ENCODE results near the gene IFNB1.

Gene IFNB1

GRCh38 chr9:21077781-21078180, at the start of gene IFNB1:
IFNB1 (minus strand) TSS chr9:21077942; CDS start chr9:21077869, 73 bp downstream.
- no peak for DNase-seq

- no peak for DNase-seq
Observed at GRCh38 chr9:21121595-21122251, 44.0 kb upstream of the IFNB1 start.

DNA sequence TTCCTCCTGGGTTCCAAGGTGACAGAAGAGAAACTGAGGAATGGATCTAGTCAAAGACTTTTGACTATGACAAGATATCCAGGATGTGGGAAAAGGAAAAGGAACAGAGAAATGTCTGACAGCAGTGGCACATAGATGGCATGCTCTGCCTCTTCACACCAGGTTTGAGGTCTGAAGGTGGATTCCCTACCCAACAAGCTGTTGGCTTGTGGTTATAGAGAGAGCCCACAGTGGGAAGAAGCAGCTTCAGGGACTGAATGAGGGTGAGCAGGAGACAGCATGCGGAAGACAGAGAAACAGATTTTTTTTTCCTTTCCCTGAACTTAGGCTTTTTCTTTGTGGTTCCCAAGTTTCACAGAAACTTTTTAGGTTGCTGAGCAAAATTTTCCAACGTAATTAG, 43.3 kb upstream of the IFNB1 start:
- DNase-seq, result no peak

- DNase-seq, result no peak
Observed at GRCh38 chr9:21119093-21119770, 41.5 kb upstream of the IFNB1 start.

- DNase-seq, result no peak
Observed at GRCh38 chr9:21114311-21114710, 36.6 kb upstream of the IFNB1 start.

GRCh38 chr9:21110708-21111576, 33.2 kb upstream of the IFNB1 start:
- DNase-seq, result no peak

DNA sequence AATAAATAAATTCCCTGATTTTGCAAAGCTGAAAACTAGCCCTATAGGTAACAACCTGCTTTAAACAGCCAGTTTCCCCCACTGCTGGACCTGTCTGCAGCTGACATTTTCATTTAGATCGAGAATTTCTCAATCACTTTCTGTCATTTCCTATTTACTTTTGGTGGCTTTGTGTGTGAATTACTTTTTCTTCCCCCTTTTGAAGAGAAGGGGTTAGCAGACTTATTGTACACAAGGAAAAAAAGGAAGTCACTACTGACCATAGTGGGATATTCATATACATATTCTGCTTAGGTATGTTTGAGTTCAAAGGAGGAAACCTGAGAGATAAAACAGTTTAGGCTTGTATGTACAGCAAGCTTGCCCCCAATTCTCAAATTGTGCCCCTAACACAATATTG, 27.0 kb upstream of the IFNB1 start:
- DNase-seq, result no peak

GRCh38 chr9:21102305-21102704, 24.6 kb upstream of the IFNB1 start:
- no peak for DNase-seq

- DNase-seq, result no peak
Observed at GRCh38 chr9:21097817-21098216, 20.1 kb upstream of the IFNB1 start.

GRCh38 chr9:21096901-21097255, 19.1 kb upstream of the IFNB1 start:
- DNase-seq, result no peak

DNA sequence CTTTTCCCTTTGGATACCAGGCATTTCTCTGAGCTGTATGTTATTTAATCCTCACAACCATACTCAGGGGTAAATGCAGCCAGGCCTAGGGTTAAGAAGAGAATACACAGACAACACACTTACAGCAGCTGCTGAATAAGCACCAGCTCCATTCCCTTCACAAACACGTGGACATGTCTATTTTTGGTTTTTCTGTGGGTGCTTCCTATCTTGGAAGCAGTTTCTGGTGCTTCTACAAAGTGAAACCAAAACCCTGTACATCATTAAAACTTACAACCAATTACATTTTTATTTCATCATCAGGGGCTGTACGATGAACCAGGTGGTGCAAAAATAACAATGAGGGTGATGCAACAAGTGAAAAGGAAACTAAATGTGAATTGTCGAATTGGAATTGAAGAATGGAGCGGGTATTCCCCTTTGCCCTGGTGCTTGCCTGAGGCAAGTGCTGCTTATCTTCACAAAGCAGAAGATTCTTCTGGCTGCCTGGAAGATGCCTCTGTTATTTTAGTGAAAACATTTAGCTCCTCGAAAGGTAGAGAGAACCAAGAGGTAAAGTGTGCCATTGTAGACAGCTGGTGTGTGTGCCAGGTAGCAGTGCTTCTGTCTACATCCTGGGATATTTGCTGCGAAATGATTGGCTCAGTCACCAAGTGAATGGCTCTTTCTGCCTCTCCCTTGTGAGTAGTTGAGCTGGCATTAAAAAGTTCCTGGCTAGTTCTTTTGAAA, 18.6 kb upstream of the IFNB1 start:
- DNase-seq, result peak; percentile 37

- DNase-seq, result no peak
Observed at GRCh38 chr9:21095561-21095960, 17.8 kb upstream of the IFNB1 start.

DNA sequence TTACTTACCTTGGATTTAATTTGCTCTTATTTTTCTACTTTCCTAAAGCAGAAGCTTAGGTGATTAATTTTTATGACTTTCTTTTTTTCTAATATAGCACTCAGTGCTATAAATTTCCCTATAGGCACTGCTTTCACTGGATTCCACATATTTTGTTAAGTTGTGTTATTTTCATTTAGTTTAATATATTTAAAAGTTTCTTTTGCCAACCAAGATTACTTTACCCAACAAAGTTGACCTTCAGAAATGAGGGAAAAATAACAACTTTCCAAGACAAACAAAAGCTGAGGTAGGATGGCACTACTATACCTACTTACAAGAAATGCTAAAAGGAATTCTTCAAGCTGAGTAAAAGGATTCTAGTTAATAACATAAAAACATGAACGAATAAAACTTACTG, 8.8 kb upstream of the IFNB1 start:
- no peak for DNase-seq

DNA sequence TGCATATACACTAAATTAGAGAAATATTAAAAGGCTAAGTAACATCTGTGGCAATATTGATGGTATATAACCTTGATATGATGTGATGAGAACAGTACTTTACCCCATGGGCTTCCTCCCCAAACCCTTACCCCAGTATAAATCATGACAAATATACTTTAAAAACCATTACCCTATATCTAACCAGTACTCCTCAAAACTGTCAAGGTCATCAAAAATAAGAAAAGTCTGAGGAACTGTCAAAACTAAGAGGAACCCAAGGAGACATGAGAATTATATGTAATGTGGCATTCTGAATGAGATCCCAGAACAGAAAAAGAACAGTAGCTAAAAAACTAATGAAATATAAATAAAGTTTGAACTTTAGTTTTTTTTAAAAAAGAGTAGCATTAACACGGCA, 7.3 kb upstream of the IFNB1 start:
- no peak for DNase-seq

GRCh38 chr9:21084242-21084850, 6.6 kb upstream of the IFNB1 start:
- DNase-seq, result no peak

- no peak for DNase-seq
Observed at GRCh38 chr9:21082671-21083070, 4.9 kb upstream of the IFNB1 start.

DNA sequence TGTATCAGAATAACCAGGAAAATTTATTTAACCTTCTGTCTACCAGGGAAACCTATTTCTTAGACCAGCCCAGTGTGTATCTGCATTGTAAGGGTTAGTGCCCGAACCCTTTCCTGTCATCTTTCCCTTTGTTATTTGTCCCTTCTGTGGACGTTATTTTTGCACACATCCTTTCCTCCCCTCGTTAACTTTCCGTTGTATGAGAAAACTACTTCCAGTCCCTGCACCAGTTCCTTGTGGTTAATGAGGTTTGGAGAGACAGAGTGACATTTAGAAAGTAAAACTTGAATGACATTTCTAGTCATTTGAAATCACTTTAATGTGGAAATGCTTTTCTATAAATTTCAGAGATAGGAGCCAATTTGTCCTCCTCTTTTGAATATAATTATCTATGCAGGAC, 4.3 kb upstream of the IFNB1 start:
- no peak for DNase-seq

- no peak for DNase-seq
Observed at GRCh38 chr9:21081451-21081850, 3.7 kb upstream of the IFNB1 start.

DNA sequence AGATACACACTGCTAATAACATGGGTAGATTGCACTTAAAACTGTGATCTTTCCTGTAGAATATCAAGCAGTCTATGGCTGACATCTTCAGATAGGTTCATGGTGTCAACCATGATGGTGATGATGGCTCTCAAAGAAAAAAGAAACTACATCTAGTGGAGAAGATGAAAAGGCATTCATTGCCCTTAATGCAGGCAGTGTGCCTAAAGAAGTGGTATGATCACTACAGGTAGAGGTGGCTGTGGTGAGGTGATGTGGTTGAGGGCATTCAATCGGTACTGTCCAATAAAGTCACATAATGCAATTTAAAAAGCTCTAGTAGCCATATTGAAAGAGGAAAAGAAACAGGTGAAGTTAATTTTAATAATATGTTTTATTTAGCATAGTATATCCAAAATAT, 3.1 kb upstream of the IFNB1 start:
- DNase-seq, result no peak

- no peak for DNase-seq
Observed at GRCh38 chr9:21078702-21079101, 960 bp upstream of the IFNB1 start.

GRCh38 chr9:21075484-21075883, 2.3 kb downstream of the IFNB1 start:
- DNase-seq, result no peak

GRCh38 chr9:21070906-21071305, 6.8 kb downstream of the IFNB1 start:
- DNase-seq, result no peak

GRCh38 chr9:21070171-21070571, 7.6 kb downstream of the IFNB1 start:
- DNase-seq, result no peak
